Measurements from ENCODE around the gene ARHGAP26.

ARHGAP26 gene

GRCh38 chr5:143183989-143184388, 413.8 kb downstream of the ARHGAP26 start:
- H3K9me2 ChIP-seq (replicated peaks; ENCODE audit: control insufficient read depth, low read length), result no peaks in the 10 kb centered on the region
- H3K36me3 ChIP-seq (ENCODE audit: control insufficient read depth, low read length), result no peaks in the 10 kb centered on the region
- TF ChIP-seq EZH2phosphoT487 (IDR thresholded peaks at IDR 0.05; ENCODE audit: borderline replicate concordance, low read length) (no peak), CTCF (IDR thresholded peaks at IDR 0.05; ENCODE audit: low read depth, low read length, poor library complexity, severe bottlenecking) (no peak)
- H3K4me2 ChIP-seq (ENCODE audit: low read length), result no peak overlapping the region
- H3F3A ChIP-seq (ENCODE audit: control insufficient read depth, insufficient read depth), result no peaks in the 10 kb centered on the region
- H3K79me2 ChIP-seq (ENCODE audit: control insufficient read depth, low read length), result no peaks in the 10 kb centered on the region
- H3K27me3 ChIP-seq (ENCODE audit: control insufficient read depth, low read length), result no peaks in the 10 kb centered on the region
- no peaks in the 10 kb centered on the region for H4K20me1 ChIP-seq (ENCODE audit: control insufficient read depth, insufficient read depth, low read depth, low read length)
- H3K4me1 ChIP-seq (ENCODE audit: control insufficient read depth, low read length), result peaks cover 7% of the 10 kb centered on the region
- H3K4me3 ChIP-seq (ENCODE audit: low read length), result no peak overlapping the region
- H3K27ac ChIP-seq (ENCODE audit: low read depth, low read length), result no peak overlapping the region
- no peaks in the 10 kb centered on the region for H3K9me3 ChIP-seq (ENCODE audit: control insufficient read depth, insufficient read depth, low read length)

- no peak overlapping the region for H3K4me3 ChIP-seq (ENCODE audit: low read length)
- TF ChIP-seq CTCF (IDR thresholded peaks at IDR 0.05; ENCODE audit: low read depth, low read length, poor library complexity, severe bottlenecking) (no peak), EZH2phosphoT487 (IDR thresholded peaks at IDR 0.05; ENCODE audit: borderline replicate concordance, low read length) (no peak)
- no peak overlapping the region for H3K27ac ChIP-seq (ENCODE audit: low read depth, low read length)
- peaks cover 7% of the 10 kb centered on the region for H3K4me1 ChIP-seq (ENCODE audit: control insufficient read depth, low read length)
- no peaks in the 10 kb centered on the region for H4K20me1 ChIP-seq (ENCODE audit: control insufficient read depth, insufficient read depth, low read depth, low read length)
- no peaks in the 10 kb centered on the region for H3K36me3 ChIP-seq (ENCODE audit: control insufficient read depth, low read length)
- H3K79me2 ChIP-seq (ENCODE audit: control insufficient read depth, low read length), result no peaks in the 10 kb centered on the region
- H3K4me2 ChIP-seq (ENCODE audit: low read length), result no peak overlapping the region
- H3K27me3 ChIP-seq (ENCODE audit: control insufficient read depth, low read length), result no peaks in the 10 kb centered on the region
- H3K9me3 ChIP-seq (ENCODE audit: control insufficient read depth, insufficient read depth, low read length), result no peaks in the 10 kb centered on the region
- H3K9me2 ChIP-seq (replicated peaks; ENCODE audit: control insufficient read depth, low read length), result no peaks in the 10 kb centered on the region
- H3F3A ChIP-seq (ENCODE audit: control insufficient read depth, insufficient read depth), result no peaks in the 10 kb centered on the region
Observed at GRCh38 chr5:143186623-143187022, 416.4 kb downstream of the ARHGAP26 start.

GRCh38 chr5:143187495-143187894, 417.3 kb downstream of the ARHGAP26 start:
- H4K20me1 ChIP-seq (ENCODE audit: control insufficient read depth, insufficient read depth, low read depth, low read length), result no peaks in the 10 kb centered on the region
- TF ChIP-seq EZH2phosphoT487 (IDR thresholded peaks at IDR 0.05; ENCODE audit: borderline replicate concordance, low read length), result no peak
- no peak for TF ChIP-seq CTCF (IDR thresholded peaks at IDR 0.05; ENCODE audit: low read depth, low read length, poor library complexity, severe bottlenecking)
- no peak overlapping the region for H3K4me3 ChIP-seq (ENCODE audit: low read length)
- no peaks in the 10 kb centered on the region for H3K9me3 ChIP-seq (ENCODE audit: control insufficient read depth, insufficient read depth, low read length)
- no peaks in the 10 kb centered on the region for H3K27me3 ChIP-seq (ENCODE audit: control insufficient read depth, low read length)
- H3F3A ChIP-seq (ENCODE audit: control insufficient read depth, insufficient read depth), result no peaks in the 10 kb centered on the region
- H3K27ac ChIP-seq (ENCODE audit: low read depth, low read length), result no peak overlapping the region
- no peaks in the 10 kb centered on the region for H3K79me2 ChIP-seq (ENCODE audit: control insufficient read depth, low read length)
- H3K4me2 ChIP-seq (ENCODE audit: low read length), result no peak overlapping the region
- H3K4me1 ChIP-seq (ENCODE audit: control insufficient read depth, low read length), result peaks cover 7% of the 10 kb centered on the region
- no peaks in the 10 kb centered on the region for H3K9me2 ChIP-seq (replicated peaks; ENCODE audit: control insufficient read depth, low read length)
- no peaks in the 10 kb centered on the region for H3K36me3 ChIP-seq (ENCODE audit: control insufficient read depth, low read length)

- Histone ChIP-seq H3K4me1 (ENCODE audit: control insufficient read depth, low read length) (peaks cover 1% of the 10 kb centered on the region), H3K36me3 (ENCODE audit: control insufficient read depth, low read length) (no peaks in the 10 kb centered on the region), H3K27ac (ENCODE audit: low read depth, low read length) (no peak overlapping the region), H4K20me1 (ENCODE audit: control insufficient read depth, insufficient read depth, low read depth, low read length) (no peaks in the 10 kb centered on the region), H3F3A (ENCODE audit: control insufficient read depth, insufficient read depth) (no peaks in the 10 kb centered on the region), H3K4me3 (ENCODE audit: low read length) (no peak overlapping the region), H3K27me3 (ENCODE audit: control insufficient read depth, low read length) (no peaks in the 10 kb centered on the region), H3K79me2 (ENCODE audit: control insufficient read depth, low read length) (no peaks in the 10 kb centered on the region), H3K4me2 (ENCODE audit: low read length) (no peak overlapping the region), H3K9me3 (ENCODE audit: control insufficient read depth, insufficient read depth, low read length) (no peaks in the 10 kb centered on the region), H3K9me2 (replicated peaks; ENCODE audit: control insufficient read depth, low read length) (no peaks in the 10 kb centered on the region)
- TF ChIP-seq EZH2phosphoT487 (IDR thresholded peaks at IDR 0.05; ENCODE audit: borderline replicate concordance, low read length), result no peak
- TF ChIP-seq CTCF (IDR thresholded peaks at IDR 0.05; ENCODE audit: low read depth, low read length, poor library complexity, severe bottlenecking), result no peak
Observed at GRCh38 chr5:143188083-143188482, 417.9 kb downstream of the ARHGAP26 start.

Measured in DOHH2 (cell line).